Measurements from ENCODE around the gene C2CD4B. TPM values are rescaled to one million over a fixed set of nuclear protein-coding genes. Genes with fewer than 3 reads are reported as not detected.

The C2CD4B gene
- total RNA-seq, 6 experiments from 2014 or later: not detected

GRCh38 chr15:62124973-62125303, 40.1 kb downstream of the C2CD4B start:
- Mint-ChIP-seq H3K9me3 (no peaks in the 10 kb centered on the region), H3K4me3 (no peak overlapping the region), H3K36me3 (ENCODE audit: low read depth) (no peaks in the 10 kb centered on the region), H3K27me3 (ENCODE audit: insufficient read depth) (peaks cover 4% of the 10 kb centered on the region; the same call in 1 of the 2 replicates), H3K27ac (no peak overlapping the region), H3K4me1 (ENCODE audit: low read depth) (peaks cover 11% of the 10 kb centered on the region)
- no peak for DNase-seq
- TF ChIP-seq CTCF (IDR thresholded peaks at IDR 0.05): no peak

GRCh38 chr15:62124176-62124972, 40.7 kb downstream of the C2CD4B start:
- peaks cover 3% of the 10 kb centered on the region; the same call in 1 of the 2 replicates for H3K27me3 Mint-ChIP-seq (ENCODE audit: insufficient read depth)
- H3K4me3 Mint-ChIP-seq: no peak overlapping the region
- H3K4me1 Mint-ChIP-seq (ENCODE audit: low read depth): peaks cover 16% of the 10 kb centered on the region
- no peaks in the 10 kb centered on the region for H3K9me3 Mint-ChIP-seq
- DNase-seq: no peak
- TF ChIP-seq CTCF (IDR thresholded peaks at IDR 0.05): no peak
- H3K27ac Mint-ChIP-seq: no peak overlapping the region
- H3K36me3 Mint-ChIP-seq (ENCODE audit: low read depth): no peaks in the 10 kb centered on the region

GRCh38 chr15:62122249-62122648, 42.8 kb downstream of the C2CD4B start:
- no peaks in the 10 kb centered on the region for H3K36me3 Mint-ChIP-seq (ENCODE audit: low read depth)
- DNase-seq: no peak
- no peak overlapping the region for H3K27ac Mint-ChIP-seq
- TF ChIP-seq CTCF (IDR thresholded peaks at IDR 0.05): no peak
- peaks cover 30% of the 10 kb centered on the region for H3K4me1 Mint-ChIP-seq (ENCODE audit: low read depth)
- no peaks in the 10 kb centered on the region for H3K27me3 Mint-ChIP-seq (ENCODE audit: insufficient read depth)
- H3K4me3 Mint-ChIP-seq: no peak overlapping the region
- H3K9me3 Mint-ChIP-seq: no peaks in the 10 kb centered on the region

- TF ChIP-seq CTCF (IDR thresholded peaks at IDR 0.05): no peak
- no peak for DNase-seq
- no peaks in the 10 kb centered on the region for H3K9me3 Mint-ChIP-seq
- H3K4me1 Mint-ChIP-seq (ENCODE audit: low read depth): peaks cover 30% of the 10 kb centered on the region
- no peak overlapping the region for H3K27ac Mint-ChIP-seq
- H3K4me3 Mint-ChIP-seq: no peak overlapping the region
- H3K36me3 Mint-ChIP-seq (ENCODE audit: low read depth): no peaks in the 10 kb centered on the region
- no peaks in the 10 kb centered on the region for H3K27me3 Mint-ChIP-seq (ENCODE audit: insufficient read depth)
Measured at GRCh38 chr15:62121273-62122015, 43.6 kb downstream of the C2CD4B start.

GRCh38 chr15:62120776-62121175, 44.3 kb downstream of the C2CD4B start:
- Mint-ChIP-seq H3K27me3 (ENCODE audit: insufficient read depth) (no peaks in the 10 kb centered on the region), H3K9me3 (no peaks in the 10 kb centered on the region), H3K27ac (no peak overlapping the region), H3K4me1 (ENCODE audit: low read depth) (peaks cover 30% of the 10 kb centered on the region), H3K36me3 (ENCODE audit: low read depth) (no peaks in the 10 kb centered on the region), H3K4me3 (no peak overlapping the region)
- TF ChIP-seq CTCF (IDR thresholded peaks at IDR 0.05): no peak
- no peak for DNase-seq

All from HFFc6 (cell line).